SHP77 treated with DMSO at 0.1 percent for 48 hours (cell line): ENCODE measurements around the gene RNASE1.
A peak's percentile ranks its signal among the peaks of the same experiment; 100 is the strongest.
"Not testable (repeated sequence)": the region's sequence is repeated elsewhere in the genome, so short reads cannot be mapped to it uniquely, and the experiment has no call there.

Source experiments
- DNase-seq: peaks from one replicate; lab custom pipeline; 2025; lab: John Stamatoyannopoulos, UW

RNASE1 gene

DNA sequence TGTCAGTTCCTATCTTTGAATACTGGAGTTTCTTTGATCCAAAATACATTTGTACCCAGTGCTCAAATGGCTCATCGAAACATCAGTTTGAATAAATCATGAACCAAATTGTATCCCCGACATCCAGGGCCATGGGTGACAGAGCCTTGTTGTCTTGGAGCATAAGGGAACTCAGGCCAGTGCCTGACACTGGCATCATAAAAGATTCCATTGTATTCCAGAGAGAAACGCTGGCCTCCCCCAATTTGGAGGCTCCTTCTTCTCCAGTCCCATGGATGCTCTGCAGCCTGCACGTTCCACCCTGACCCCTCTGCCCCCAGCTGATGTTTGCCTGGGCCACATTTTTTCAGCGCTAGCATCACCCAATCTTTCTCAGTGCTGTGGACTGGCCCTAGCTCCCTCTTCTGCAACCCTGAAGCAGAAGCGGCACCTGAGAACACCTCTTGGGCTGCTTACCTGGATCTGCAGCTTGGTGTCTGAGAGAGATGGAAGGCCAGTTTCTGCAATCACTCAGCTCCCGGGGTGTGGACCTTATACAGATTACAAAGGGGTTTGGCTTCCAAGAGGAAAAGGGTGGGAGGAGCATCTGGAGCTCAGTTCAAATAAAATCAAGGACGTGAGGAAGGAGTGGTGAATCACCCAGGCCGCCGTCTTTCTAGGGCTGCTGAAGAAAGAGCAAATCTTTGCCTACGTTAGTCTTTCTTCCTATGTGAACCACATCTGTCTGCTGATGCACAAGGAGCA lies at the start of gene RNASE1:
Gene RNASE1 (minus strand): TSS at position 504 of the 744 bp plus-strand sequence. CDS start 776 bp downstream, outside the sequence.
- DNase-seq: no peak

- DNase-seq: peak; percentile 4
Observed at GRCh38 chr14:20848955-20849570, 46.4 kb upstream of the RNASE1 start.

DNA sequence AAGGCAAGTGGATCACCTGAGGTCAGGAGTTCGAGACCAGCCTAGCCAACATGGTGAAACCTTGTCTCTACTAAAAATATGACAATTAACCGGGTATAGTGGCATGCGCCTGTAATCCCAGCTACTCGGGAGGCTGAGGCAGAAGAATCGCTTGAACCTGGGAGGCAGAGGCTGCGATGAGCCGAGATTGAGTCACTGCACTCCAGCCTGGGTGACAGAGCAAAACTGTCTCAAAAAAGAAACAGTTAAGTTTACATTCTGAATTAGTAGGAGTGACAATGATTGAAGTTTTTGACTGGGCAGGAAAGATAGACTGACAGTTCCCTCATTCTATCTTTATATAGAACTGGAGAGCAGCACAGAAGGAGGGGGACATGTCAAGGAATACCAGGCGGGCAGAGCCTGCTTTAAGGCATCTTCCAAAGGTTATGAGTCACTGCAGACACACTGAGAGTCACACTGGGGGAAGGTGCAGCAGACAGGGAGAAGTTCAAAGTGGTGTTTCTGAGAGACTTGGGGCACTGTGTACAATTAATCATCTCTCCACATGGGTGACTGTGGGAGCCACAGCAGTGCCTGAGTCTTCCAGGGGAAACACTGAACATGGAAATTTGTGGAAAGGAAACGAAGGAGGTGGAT lies 45.8 kb upstream of the RNASE1 start:
- no peak for DNase-seq

GRCh38 chr14:20846560-20846959 lies 43.9 kb upstream of the RNASE1 start:
- DNase-seq: no peak

DNA sequence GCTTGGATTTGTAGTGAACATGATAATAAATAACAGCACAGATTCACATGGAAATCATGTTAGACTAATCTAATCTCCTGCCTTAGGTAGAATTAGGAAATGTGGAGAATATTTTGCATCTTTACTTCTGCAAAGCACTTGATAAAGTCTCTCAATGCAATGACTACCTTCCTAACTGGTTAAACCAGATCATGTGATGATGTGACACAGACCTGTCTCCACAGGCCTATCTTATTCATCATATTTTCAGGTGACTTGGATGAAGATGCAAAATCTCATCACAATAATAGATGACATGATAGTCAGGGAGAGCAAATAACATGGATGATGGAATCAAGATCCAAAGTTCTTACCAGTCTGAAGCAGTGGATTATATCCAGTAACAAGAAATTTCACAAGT lies 38.5 kb upstream of the RNASE1 start:
- DNase-seq: no peak

- DNase-seq: no peak
Observed at GRCh38 chr14:20837831-20838230, 35.2 kb upstream of the RNASE1 start.

DNA sequence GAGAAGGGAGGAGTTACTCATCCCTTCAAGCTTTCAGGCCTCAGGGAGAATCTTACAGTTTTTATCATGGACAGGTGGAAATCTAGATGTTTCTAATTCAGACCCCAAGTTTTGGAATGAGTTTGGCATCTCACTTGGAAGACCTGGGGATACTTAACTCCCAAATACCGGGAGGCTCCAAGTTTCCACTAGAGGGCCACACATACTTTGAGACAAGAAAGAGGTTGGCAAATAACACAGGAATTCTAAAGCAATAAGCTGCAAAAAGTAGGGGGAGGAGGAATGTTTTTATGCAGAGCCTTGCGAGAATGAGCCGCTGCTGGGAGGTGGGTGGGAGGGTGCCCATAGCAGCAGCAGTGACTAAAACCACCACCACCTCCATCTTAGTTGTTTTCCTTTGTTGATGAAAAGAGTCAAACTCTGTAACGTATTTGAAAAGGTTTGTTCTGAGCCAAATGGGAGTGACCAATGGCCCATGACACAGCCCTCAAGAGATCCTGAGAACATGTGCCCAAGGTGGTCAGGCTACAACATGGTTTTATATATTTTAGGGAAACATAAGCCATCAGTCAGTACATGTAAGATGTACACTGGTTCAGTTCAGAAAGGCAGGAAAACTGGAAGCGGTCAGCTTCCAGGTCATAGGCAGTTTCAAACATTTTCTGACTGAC lies 34.2 kb upstream of the RNASE1 start:
- no peak for DNase-seq

GRCh38 chr14:20834899-20835298 lies 32.3 kb upstream of the RNASE1 start:
- DNase-seq: no peak

DNA sequence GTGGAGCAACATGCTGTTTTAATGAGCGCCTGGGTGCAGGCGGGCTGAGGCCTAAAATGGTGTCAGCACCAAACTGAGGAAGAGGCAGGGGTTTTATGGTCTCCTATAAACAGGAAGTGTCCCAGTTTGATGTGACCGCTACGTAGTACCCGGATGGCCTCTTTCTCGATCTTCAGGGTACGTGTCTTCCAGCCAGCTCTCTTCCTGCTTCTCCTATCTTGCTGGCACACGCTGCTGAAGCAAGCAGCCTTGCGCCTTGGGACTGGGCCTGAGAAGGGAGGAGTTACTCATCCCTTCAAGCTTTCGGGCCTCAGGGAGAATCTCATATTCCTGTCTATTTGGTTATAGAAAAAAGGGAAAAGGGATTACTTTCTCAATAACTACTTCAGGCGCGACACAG lies 28.2 kb upstream of the RNASE1 start:
- no peak for DNase-seq

DNA sequence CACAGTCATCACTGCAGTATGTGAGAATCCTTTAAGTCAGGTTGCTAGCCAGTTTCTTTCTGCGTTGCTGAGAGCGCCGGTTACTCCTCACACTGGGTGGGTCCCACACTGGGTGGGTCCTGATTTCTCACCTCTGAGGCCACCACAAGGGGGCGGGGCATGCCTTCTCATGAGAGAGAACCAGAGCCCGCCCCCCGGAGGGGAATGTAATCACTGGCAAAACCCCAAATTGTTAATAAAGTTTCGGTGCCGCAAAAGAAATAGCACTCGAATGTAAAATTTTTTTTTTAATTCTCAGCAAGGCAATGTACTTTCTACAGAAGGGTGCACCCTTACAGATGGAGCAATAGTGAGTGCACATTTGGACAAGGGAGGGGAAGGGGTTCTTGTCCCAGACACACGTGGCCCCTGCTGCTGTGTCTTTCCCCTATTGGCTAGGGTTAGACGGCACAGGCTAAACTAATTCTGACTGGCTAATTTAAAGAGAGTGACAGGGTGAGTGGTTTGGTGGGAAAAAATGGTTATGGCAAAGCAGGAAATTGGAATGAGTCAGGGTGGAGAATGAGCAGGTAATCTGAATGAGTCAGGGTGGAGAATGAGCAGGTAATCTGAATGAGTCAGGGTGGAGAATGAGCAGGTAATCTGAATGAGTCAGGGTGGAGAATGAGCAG lies 25.5 kb upstream of the RNASE1 start:
- not testable (repeated sequence) for DNase-seq

GRCh38 chr14:20827326-20827725 lies 24.7 kb upstream of the RNASE1 start:
- DNase-seq: no peak

DNA sequence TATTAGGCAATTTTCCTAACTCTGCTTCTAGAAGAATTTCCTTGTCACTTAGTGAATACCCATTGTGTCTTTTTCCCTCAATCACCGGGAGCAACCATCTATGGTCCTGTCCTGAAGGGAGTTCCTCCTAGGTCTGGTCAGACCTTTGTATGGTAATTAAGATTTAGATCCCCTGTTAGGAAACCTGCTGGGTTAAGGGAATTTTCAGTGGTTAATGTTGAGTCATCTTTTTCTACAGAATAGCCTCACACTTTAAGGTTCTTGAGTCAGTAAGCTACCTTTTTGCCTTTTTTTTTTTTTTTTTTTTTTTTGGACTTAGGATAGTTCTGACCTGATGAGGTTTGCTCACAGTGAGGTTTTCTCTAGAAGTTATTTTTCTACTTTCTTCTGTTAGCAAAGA lies 24.0 kb upstream of the RNASE1 start:
- DNase-seq: not testable (repeated sequence)

DNA sequence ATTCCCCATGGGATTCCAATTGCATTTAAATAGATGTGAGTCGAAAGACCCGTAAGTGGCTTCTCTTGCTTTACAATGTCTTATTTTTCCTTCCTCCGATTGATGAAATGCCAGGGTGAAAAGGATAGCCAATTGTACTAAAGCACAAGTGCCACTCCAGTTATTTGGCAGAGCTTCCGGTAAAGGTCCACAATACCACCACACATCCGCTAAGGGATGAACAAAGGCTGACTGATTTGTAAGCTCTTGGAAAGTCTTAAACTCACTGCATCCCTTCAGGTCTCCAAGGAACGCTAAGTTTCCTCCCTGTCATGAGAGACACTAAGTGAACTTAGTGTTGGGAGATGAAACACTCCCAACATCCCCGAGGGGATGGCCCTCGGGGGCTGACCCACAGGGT lies 21.2 kb upstream of the RNASE1 start:
- no peak for DNase-seq

- DNase-seq: not testable (repeated sequence)
Observed at GRCh38 chr14:20821521-20822108, 19.0 kb upstream of the RNASE1 start.

GRCh38 chr14:20820063-20820904 lies 17.6 kb upstream of the RNASE1 start:
- no peak for DNase-seq

DNA sequence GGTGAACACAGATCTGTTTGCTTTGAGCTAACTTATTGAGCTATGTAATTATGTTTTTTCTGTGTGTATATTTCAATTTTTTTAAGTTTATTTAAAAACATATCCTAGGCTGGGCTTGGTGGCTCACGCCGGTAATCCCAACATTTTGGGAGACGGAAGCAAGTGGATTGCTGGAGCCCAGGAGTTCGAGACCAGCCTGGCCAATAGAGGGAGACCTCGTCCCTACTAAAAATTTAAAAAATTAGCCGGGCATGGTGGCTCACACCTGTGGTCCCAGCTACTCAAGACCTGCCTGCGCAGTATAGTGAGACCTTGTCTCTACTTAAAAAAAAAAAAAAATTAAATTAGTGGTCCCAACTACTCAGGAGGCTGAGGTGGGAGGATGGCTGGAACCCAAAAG lies 16.2 kb upstream of the RNASE1 start:
- DNase-seq: no peak

DNA sequence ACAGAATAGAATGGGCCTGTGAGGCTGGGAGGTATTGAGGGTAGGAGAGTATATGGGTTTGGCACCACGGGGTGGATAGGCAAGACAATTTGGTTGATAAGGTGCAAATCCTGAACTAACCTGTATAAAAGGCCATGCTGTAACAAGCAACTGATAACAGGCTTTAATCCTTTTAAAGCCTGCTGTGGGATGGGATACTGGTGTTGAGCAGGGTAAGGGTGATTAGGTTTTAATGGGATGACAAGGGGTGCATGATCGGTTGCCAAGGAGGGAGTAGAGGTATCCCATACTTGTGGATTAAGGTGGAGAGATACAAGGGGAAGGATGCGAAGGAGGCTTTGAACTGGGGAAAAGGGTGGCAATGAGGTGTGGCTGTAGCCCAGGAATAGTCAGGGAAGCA lies 13.3 kb upstream of the RNASE1 start:
- DNase-seq: not testable (repeated sequence)

GRCh38 chr14:20811986-20812975 lies 9.6 kb upstream of the RNASE1 start:
- DNase-seq: no peak

GRCh38 chr14:20809917-20810316 lies 7.3 kb upstream of the RNASE1 start:
- DNase-seq: no peak

DNA sequence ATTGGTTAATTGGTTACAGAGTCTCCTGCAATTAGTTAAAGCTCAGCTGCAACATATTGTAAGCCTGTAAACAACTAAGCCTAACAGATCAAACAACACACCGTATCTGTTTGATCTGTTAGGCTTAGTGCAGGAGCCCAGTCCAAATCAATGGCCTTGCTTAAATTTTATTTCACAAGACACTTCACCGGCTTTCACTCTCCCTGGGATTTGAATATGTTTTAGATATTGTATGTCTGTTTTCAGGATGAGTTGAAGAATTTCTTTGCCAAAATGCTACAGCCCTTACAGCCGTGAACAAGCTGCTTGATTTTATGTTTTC lies 5.5 kb upstream of the RNASE1 start:
- no peak for DNase-seq
